Measurements from ENCODE around the gene INPP5A.
"Not testable (repeated sequence)": the region's sequence is repeated elsewhere in the genome, so short reads cannot be mapped to it uniquely, and the experiment has no call there.

Gene INPP5A

GRCh38 chr10:132805599-132805998, 268.0 kb downstream of the INPP5A start:
- DNase-seq, result no peak

- DNase-seq, result no peak
These were observed 268.5 kb downstream of the INPP5A start for GRCh38 chr10:132806110-132806509.

GRCh38 chr10:132806561-132807003, 269.0 kb downstream of the INPP5A start:
- no peak for DNase-seq

- DNase-seq, result no peak
These were observed 270.0 kb downstream of the INPP5A start for GRCh38 chr10:132807621-132808049.

GRCh38 chr10:132808383-132809231, 271.0 kb downstream of the INPP5A start:
- DNase-seq, result no peak

GRCh38 chr10:132809232-132810140, 271.9 kb downstream of the INPP5A start:
- no peak for DNase-seq

- DNase-seq, result no peak
These were observed 272.7 kb downstream of the INPP5A start for GRCh38 chr10:132810141-132810806.

GRCh38 chr10:132810807-132811700, 273.5 kb downstream of the INPP5A start:
- no peak for DNase-seq

GRCh38 chr10:132811891-132812481, 274.4 kb downstream of the INPP5A start:
- no peak for DNase-seq

- no peak for DNase-seq
These were observed 274.9 kb downstream of the INPP5A start for GRCh38 chr10:132812520-132812919.

GRCh38 chr10:132813001-132813401, 275.4 kb downstream of the INPP5A start:
- no peak for DNase-seq

- no peak for DNase-seq
These were observed 276.2 kb downstream of the INPP5A start for GRCh38 chr10:132813560-132814468.

- no peak for DNase-seq
These were observed 276.9 kb downstream of the INPP5A start for GRCh38 chr10:132814469-132814856.

GRCh38 chr10:132815168-132815857, 277.7 kb downstream of the INPP5A start:
- DNase-seq, result no peak

- DNase-seq, result no peak
These were observed 279.1 kb downstream of the INPP5A start for GRCh38 chr10:132816718-132817117.

GRCh38 chr10:132817701-132818211, 280.2 kb downstream of the INPP5A start:
- no peak for DNase-seq

GRCh38 chr10:132820056-132820455, 282.5 kb downstream of the INPP5A start:
- DNase-seq, result no peak

- not testable (repeated sequence) for DNase-seq
These were observed 288.4 kb downstream of the INPP5A start for GRCh38 chr10:132825783-132826523.
